Bronchial epithelial cell (primary cell): ENCODE results near the gene HNRNPDL. TPM values are rescaled to one million over a fixed set of nuclear protein-coding genes. Genes with fewer than 3 reads are reported as not detected.

Experiments
- DNase-seq: peaks from one replicate; pipeline ENCODE4 v3.0.0-alpha.2; 2010; ENCODE audit warnings: low read depth
- FAIRE-seq: peaks from 2 replicates; lab custom pipeline; 2011; peaks lifted over from hg19 to GRCh38; lab: Jason Lieb, UNC
- H3K27me3 ChIP-seq: 2 replicates; pipeline ENCODE4 v1.5.1; 2011; ENCODE audit warnings: low read length; ENCODE audit not compliant: control insufficient read depth, insufficient read depth
- H3K36me3 ChIP-seq: 2 replicates; pipeline ENCODE4 v1.5.1; 2011; ENCODE audit warnings: low read length; ENCODE audit not compliant: control insufficient read depth, insufficient read depth
- H3K4me3 ChIP-seq: 2 replicates; pipeline ENCODE4 v1.5.1; 2011; ENCODE audit warnings: mild to moderate bottlenecking, low read depth, low read length, control low read depth
- CTCF ChIP-seq: IDR thresholded peaks from 2 replicates; pipeline ENCODE4 v1.5.1; 2011; ENCODE audit warnings: mild to moderate bottlenecking, moderate library complexity, low read length, control low read depth, inconsistent platforms; ENCODE audit not compliant: insufficient read depth, severe bottlenecking
- total RNA-seq: library from RNA; depleted of rRNA; stranded (reverse); fragments of >200 nt; gene quantifications from 2 replicates; pipeline ENCODE4 v1.2.1, GENCODE V29; 2014

The HNRNPDL gene
- total RNA-seq, 1 donor from 2014 or later: 141 TPM

DNA sequence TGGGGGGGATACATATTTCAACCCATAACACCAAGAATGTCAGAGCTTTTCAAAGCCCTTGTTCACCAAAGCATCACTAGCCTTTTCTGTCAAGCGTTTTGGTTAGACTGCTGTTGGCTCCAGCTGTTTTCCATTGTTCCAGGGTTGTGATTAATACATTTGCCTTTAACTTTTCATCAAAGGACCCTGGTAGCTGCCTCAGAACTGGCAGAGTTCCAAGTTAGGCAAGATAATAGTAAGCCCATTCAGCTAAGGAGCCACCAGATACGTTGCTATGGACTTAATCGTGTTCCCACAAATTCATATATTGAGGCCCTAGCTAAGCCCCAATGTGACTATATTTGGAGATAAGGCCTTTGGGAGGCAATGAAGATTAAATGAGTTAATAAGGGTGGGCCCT is 37.2 kb upstream of the HNRNPDL start:
- Histone ChIP-seq H3K27me3 (no peaks in the 10 kb centered on the region), H3K4me3 (no peak overlapping the region), H3K36me3 (no peaks in the 10 kb centered on the region)
- FAIRE-seq (no peak), DNase-seq (no peak)
- TF ChIP-seq CTCF: no peak

DNA sequence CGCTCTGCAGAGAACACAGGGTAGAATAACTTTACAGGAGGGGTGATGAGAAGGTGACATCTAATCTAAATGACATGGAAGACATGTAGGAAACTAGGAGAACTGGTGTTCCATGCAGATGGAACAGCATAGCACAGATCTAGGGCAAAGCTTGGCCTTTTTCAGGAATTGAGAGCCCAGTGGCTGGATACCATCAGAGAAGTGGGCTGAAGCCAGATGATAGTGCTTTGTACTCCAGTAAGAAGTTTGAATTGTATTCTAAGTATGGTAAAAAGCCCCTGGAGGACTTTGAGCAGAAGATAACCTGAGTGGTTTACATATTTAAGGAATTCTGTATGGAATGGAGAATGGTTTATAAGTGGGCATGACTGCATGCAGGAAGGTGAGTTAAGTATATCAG is 33.0 kb upstream of the HNRNPDL start:
- no peak for FAIRE-seq

GRCh38 chr4:82462415-82462831 is 32.2 kb upstream of the HNRNPDL start:
- DNase-seq: peak; percentile 72
- TF ChIP-seq CTCF: peak; percentile 78
- peaks cover 7% of the 10 kb centered on the region for H3K36me3 ChIP-seq
- no peak overlapping the region for H3K4me3 ChIP-seq
- FAIRE-seq: no peak
- no peaks in the 10 kb centered on the region for H3K27me3 ChIP-seq

More for the DNA sequence above, 33.0 kb upstream of the HNRNPDL start:
- Histone ChIP-seq H3K4me3 (no peak overlapping the region), H3K27me3 (no peaks in the 10 kb centered on the region), H3K36me3 (peaks cover 5% of the 10 kb centered on the region)
- DNase-seq: no peak
- no peak for TF ChIP-seq CTCF

- DNase-seq (no peak), FAIRE-seq (no peak)
- H3K4me3 ChIP-seq: no peak overlapping the region
- no peaks in the 10 kb centered on the region for H3K27me3 ChIP-seq
- peaks cover 12% of the 10 kb centered on the region for H3K36me3 ChIP-seq
- no peak for TF ChIP-seq CTCF
These were observed 31.4 kb upstream of the HNRNPDL start for GRCh38 chr4:82461710-82462109.

DNA sequence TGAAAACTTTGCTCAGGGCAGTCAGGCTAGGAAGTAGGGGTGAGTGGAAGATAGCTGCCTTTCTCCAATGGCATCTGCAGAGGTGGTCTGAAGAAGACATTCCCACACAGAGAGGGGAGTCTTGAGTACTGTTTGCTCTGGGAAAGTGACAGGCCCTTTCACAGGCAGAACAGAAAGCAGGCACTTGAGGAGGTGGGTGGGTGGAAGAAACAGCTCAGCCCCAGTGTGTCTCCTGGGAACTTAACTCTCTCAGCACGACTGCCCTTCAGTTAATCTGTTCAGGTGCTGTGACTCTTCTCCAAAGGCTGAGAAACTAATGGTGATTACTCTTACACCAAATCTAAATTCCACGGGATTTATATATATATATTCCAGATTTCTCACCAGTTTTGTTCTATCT is 28.5 kb upstream of the HNRNPDL start:
- Histone ChIP-seq H3K27me3 (no peaks in the 10 kb centered on the region), H3K36me3 (peaks cover 13% of the 10 kb centered on the region), H3K4me3 (no peak overlapping the region)
- DNase-seq: no peak
- no peak for FAIRE-seq
- no peak for TF ChIP-seq CTCF

- H3K36me3 ChIP-seq: peaks cover 15% of the 10 kb centered on the region
- FAIRE-seq (no peak), DNase-seq (no peak)
- no peaks in the 10 kb centered on the region for H3K27me3 ChIP-seq
- TF ChIP-seq CTCF: no peak
- H3K4me3 ChIP-seq: no peak overlapping the region
These were observed 27.0 kb upstream of the HNRNPDL start for GRCh38 chr4:82457266-82457665.
